WTC11 (cell line): ENCODE data around the gene PRKAG2.

Source experiments
- MXD4 ChIP-seq: fragments of 250-450 bp; sonication (Bioruptor Pico); IDR thresholded peaks from 2 replicates; pipeline ENCODE4 v1.8.0; 2021; ENCODE audit warnings: mild to moderate bottlenecking, moderate library complexity, borderline replicate concordance
- TEAD1 ChIP-seq: sonication (generic); formaldehyde crosslinking; IDR thresholded peaks from 2 replicates; pipeline ENCODE4 v1.8.0; 2022; ENCODE audit warnings: mild to moderate bottlenecking, missing genetic modification reagents
- USF2 ChIP-seq: sonication (generic); formaldehyde crosslinking; IDR thresholded peaks from 2 replicates; pipeline ENCODE4 v1.8.1; 2023; ENCODE audit warnings: mild to moderate bottlenecking, missing genetic modification reagents, moderate library complexity
- ZNF232 ChIP-seq: sonication (generic); formaldehyde crosslinking; IDR thresholded peaks from 2 replicates; pipeline ENCODE4 v1.8.0; 2022; ENCODE audit warnings: mild to moderate bottlenecking, missing genetic modification reagents
- TF ChIP-seq, protein P1 (sequence below): fragments of 200-600 bp; IDR thresholded peaks from 2 replicates; pipeline ENCODE4 v1.8.0; 2022; ENCODE audit warnings: antibody characterized with exemption
- TF ChIP-seq, protein P2 (sequence below): sonication (generic); formaldehyde crosslinking; IDR thresholded peaks from 2 replicates; pipeline ENCODE4 v1.8.0; 2022; ENCODE audit warnings: mild to moderate bottlenecking, missing genetic modification reagents
- TF ChIP-seq, protein P3 (sequence below): sonication (generic); formaldehyde crosslinking; IDR thresholded peaks from 2 replicates; pipeline ENCODE4 v1.8.1; 2023; ENCODE audit warnings: mild to moderate bottlenecking, missing genetic modification reagents
- TF ChIP-seq, protein P4 (sequence below): sonication (generic); formaldehyde crosslinking; IDR thresholded peaks from 2 replicates; pipeline ENCODE4 v1.8.0; 2022; ENCODE audit warnings: missing genetic modification reagents

- no peak for TF ChIP-seq MXD4
- TF ChIP-seq, protein P1, sequence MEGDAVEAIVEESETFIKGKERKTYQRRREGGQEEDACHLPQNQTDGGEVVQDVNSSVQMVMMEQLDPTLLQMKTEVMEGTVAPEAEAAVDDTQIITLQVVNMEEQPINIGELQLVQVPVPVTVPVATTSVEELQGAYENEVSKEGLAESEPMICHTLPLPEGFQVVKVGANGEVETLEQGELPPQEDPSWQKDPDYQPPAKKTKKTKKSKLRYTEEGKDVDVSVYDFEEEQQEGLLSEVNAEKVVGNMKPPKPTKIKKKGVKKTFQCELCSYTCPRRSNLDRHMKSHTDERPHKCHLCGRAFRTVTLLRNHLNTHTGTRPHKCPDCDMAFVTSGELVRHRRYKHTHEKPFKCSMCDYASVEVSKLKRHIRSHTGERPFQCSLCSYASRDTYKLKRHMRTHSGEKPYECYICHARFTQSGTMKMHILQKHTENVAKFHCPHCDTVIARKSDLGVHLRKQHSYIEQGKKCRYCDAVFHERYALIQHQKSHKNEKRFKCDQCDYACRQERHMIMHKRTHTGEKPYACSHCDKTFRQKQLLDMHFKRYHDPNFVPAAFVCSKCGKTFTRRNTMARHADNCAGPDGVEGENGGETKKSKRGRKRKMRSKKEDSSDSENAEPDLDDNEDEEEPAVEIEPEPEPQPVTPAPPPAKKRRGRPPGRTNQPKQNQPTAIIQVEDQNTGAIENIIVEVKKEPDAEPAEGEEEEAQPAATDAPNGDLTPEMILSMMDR: no peak
- TF ChIP-seq TEAD1 (CRISPR knock-in tag): no peak
- TF ChIP-seq, protein P2, sequence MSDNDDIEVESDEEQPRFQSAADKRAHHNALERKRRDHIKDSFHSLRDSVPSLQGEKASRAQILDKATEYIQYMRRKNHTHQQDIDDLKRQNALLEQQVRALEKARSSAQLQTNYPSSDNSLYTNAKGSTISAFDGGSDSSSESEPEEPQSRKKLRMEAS (CRISPR knock-in tag): no peak
- TF ChIP-seq ZNF232 (CRISPR knock-in tag): no peak
- TF ChIP-seq, protein P3, sequence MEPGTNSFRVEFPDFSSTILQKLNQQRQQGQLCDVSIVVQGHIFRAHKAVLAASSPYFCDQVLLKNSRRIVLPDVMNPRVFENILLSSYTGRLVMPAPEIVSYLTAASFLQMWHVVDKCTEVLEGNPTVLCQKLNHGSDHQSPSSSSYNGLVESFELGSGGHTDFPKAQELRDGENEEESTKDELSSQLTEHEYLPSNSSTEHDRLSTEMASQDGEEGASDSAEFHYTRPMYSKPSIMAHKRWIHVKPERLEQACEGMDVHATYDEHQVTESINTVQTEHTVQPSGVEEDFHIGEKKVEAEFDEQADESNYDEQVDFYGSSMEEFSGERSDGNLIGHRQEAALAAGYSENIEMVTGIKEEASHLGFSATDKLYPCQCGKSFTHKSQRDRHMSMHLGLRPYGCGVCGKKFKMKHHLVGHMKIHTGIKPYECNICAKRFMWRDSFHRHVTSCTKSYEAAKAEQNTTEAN (CRISPR knock-in tag): no peak
- TF ChIP-seq, protein P4, sequence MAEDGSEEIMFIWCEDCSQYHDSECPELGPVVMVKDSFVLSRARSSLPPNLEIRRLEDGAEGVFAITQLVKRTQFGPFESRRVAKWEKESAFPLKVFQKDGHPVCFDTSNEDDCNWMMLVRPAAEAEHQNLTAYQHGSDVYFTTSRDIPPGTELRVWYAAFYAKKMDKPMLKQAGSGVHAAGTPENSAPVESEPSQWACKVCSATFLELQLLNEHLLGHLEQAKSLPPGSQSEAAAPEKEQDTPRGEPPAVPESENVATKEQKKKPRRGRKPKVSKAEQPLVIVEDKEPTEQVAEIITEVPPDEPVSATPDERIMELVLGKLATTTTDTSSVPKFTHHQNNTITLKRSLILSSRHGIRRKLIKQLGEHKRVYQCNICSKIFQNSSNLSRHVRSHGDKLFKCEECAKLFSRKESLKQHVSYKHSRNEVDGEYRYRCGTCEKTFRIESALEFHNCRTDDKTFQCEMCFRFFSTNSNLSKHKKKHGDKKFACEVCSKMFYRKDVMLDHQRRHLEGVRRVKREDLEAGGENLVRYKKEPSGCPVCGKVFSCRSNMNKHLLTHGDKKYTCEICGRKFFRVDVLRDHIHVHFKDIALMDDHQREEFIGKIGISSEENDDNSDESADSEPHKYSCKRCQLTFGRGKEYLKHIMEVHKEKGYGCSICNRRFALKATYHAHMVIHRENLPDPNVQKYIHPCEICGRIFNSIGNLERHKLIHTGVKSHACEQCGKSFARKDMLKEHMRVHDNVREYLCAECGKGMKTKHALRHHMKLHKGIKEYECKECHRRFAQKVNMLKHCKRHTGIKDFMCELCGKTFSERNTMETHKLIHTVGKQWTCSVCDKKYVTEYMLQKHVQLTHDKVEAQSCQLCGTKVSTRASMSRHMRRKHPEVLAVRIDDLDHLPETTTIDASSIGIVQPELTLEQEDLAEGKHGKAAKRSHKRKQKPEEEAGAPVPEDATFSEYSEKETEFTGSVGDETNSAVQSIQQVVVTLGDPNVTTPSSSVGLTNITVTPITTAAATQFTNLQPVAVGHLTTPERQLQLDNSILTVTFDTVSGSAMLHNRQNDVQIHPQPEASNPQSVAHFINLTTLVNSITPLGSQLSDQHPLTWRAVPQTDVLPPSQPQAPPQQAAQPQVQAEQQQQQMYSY (CRISPR knock-in tag): no peak
- TF ChIP-seq USF2: no peak
Measured at GRCh38 chr7:151786241-151786640, 90.7 kb downstream of the PRKAG2 start.
